H1 (cell line): ENCODE results near the gene VHLL. TPM values are rescaled to one million over a fixed set of nuclear protein-coding genes. Genes with fewer than 3 reads are reported as not detected.

ENCODE experiments used
- CTCF ChIA-PET: fragments of 300-600 bp; sonication (Branson Sonifier 250); formaldehyde crosslinking; loops from one replicate; lab custom pipeline; 2021; ENCODE audit not compliant: partially characterized antibody; lab: Charles Lee
- POLR2A ChIA-PET: fragments of 300-600 bp; sonication (Branson Sonifier 250); formaldehyde crosslinking; loops from one replicate; lab custom pipeline; 2021; ENCODE audit warnings: inconsistent platforms; ENCODE audit not compliant: partially characterized antibody; lab: Charles Lee
- DNase-seq, 2 experiments: peaks; one replicate each; pipeline versions ENCODE4 v3.0.0 to v3.0.0-alpha.2; 2010 to 2022; ENCODE audit warnings: low spot score in 2 of 2, low read depth in 1 of 2, mixed read lengths in 1 of 2
- FAIRE-seq: peaks from 2 replicates; lab custom pipeline; 2011; peaks lifted over from hg19 to GRCh38; lab: Jason Lieb, UNC
- H2AFZ ChIP-seq: 2 replicates; pipeline ENCODE4 v1.8.1; 2012; ENCODE audit warnings: low read length, inconsistent platforms
- H2AK5ac ChIP-seq: 2 replicates; pipeline ENCODE4 v1.6.1; 2013; ENCODE audit warnings: low read depth, low read length
- H2BK120ac ChIP-seq: replicated peaks from 2 replicates; pipeline ENCODE3; 2013; ENCODE audit warnings: low read depth, low read length, inconsistent platforms
- H2BK12ac ChIP-seq: 2 replicates; pipeline ENCODE4 v1.6.1; 2013; ENCODE audit warnings: low read depth, low read length
- H2BK15ac ChIP-seq: 2 replicates; pipeline ENCODE4 v1.6.1; 2013; ENCODE audit warnings: low read length
- H2BK20ac ChIP-seq: 2 replicates; pipeline ENCODE4 v1.6.1; 2013; ENCODE audit warnings: low read length
- H2BK5ac ChIP-seq: 2 replicates; pipeline ENCODE4 v1.6.1; 2013; ENCODE audit warnings: low read depth, low read length
- H3K14ac ChIP-seq: 2 replicates; pipeline ENCODE4 v1.6.1; 2013; ENCODE audit warnings: inconsistent platforms; ENCODE audit not compliant: insufficient read length
- H3K18ac ChIP-seq: 2 replicates; pipeline ENCODE4 v1.6.1; 2013; ENCODE audit warnings: low read length; ENCODE audit errors: extremely low read depth
- H3K23ac ChIP-seq: 2 replicates; pipeline ENCODE4 v1.6.1; 2013; ENCODE audit warnings: inconsistent platforms; ENCODE audit not compliant: insufficient read length
- H3K23me2 ChIP-seq: 2 replicates; pipeline ENCODE4 v1.6.1; 2013; ENCODE audit warnings: low read depth, low read length
- H3K27ac ChIP-seq: 2 replicates; pipeline ENCODE4 v1.6.1; 2011; ENCODE audit warnings: low read depth, low read length, inconsistent platforms
- H3K27me3 ChIP-seq, 4 experiments: replicated peaks in 1 of 4; 1 replicate in 1 of 4; 2 replicates in 3 of 4; pipeline versions ENCODE4 v1.6.1 to v1.8.1; 2011 to 2013; ENCODE audit warnings: low read length in 3 of 4, mild to moderate bottlenecking in 3 of 4, inconsistent platforms in 2 of 4, mixed read lengths in 2 of 4, moderate library complexity in 1 of 4; ENCODE audit not compliant: control insufficient read depth in 3 of 4, insufficient read depth in 3 of 4; ENCODE audit errors: extremely low read depth in 1 of 4
- H3K36me3 ChIP-seq, 4 experiments: 2 replicates each; pipeline versions ENCODE4 v1.6.1 to v1.8.1; 2011 to 2013; ENCODE audit warnings: mild to moderate bottlenecking in 4 of 4, low read length in 3 of 4, moderate library complexity in 2 of 4, control low read depth in 1 of 4, inconsistent platforms in 1 of 4; ENCODE audit not compliant: insufficient read depth in 4 of 4, control insufficient read depth in 2 of 4
- H3K4ac ChIP-seq: replicated peaks from 2 replicates; pipeline ENCODE3; 2013; ENCODE audit warnings: low read length, low read depth, mixed read lengths, inconsistent platforms; ENCODE audit not compliant: insufficient read length
- H3K4me1 ChIP-seq, 4 experiments: replicated peaks in 1 of 4; 1 replicate in 1 of 4; 2 replicates in 3 of 4; pipeline versions ENCODE4 v1.6.1 to v1.8.1; 2011 to 2013; ENCODE audit warnings: low read length in 3 of 4, inconsistent platforms in 2 of 4, mixed read lengths in 1 of 4; ENCODE audit not compliant: insufficient read depth in 4 of 4, control insufficient read depth in 3 of 4
- H3K4me2 ChIP-seq, 2 experiments: 2 replicates each; pipeline versions ENCODE4 v1.6.1 to v1.8.1; 2011 to 2013; ENCODE audit warnings: low read depth in 2 of 2, low read length in 2 of 2, control low read depth in 1 of 2, inconsistent platforms in 1 of 2, mild to moderate bottlenecking in 1 of 2; ENCODE audit not compliant: insufficient read depth in 1 of 2
- H3K4me3 ChIP-seq, 4 experiments: fragments of 200-600, 300-600 bp in 1 of 4; sonication (generic), shearing (Covaris generic), sonication (Bioruptor Twin) in 1 of 4; 2 replicates each; pipeline versions ENCODE4 v1.5.1 to v1.8.1; 2011 to 2016; ENCODE audit warnings: low read length in 4 of 4, low read depth in 3 of 4, control low read depth in 2 of 4, inconsistent platforms in 2 of 4, mild to moderate bottlenecking in 2 of 4, mixed read lengths in 1 of 4, moderate library complexity in 1 of 4; ENCODE audit not compliant: insufficient read depth in 2 of 4; ENCODE audit errors: extremely low read depth in 1 of 4
- H3K56ac ChIP-seq: replicated peaks from 2 replicates; pipeline ENCODE3; 2013; ENCODE audit warnings: low read depth, mild to moderate bottlenecking, mixed read lengths, low read length, inconsistent platforms; ENCODE audit not compliant: insufficient read length
- H3K79me1 ChIP-seq: 2 replicates; pipeline ENCODE4 v1.6.1; 2013; ENCODE audit warnings: low read depth, low read length, control low read depth
- H3K79me2 ChIP-seq, 2 experiments: 2 replicates each; pipeline versions ENCODE4 v1.6.1 to v1.8.1; 2012 to 2013; ENCODE audit warnings: low read length in 2 of 2, mild to moderate bottlenecking in 2 of 2, inconsistent platforms in 1 of 2; ENCODE audit not compliant: insufficient read depth in 2 of 2, control insufficient read depth in 1 of 2
- H3K9ac ChIP-seq, 4 experiments: replicated peaks in 1 of 4; 1 replicate in 1 of 4; 2 replicates in 3 of 4; pipeline versions ENCODE4 v1.6.1 to v1.8.1; 2011 to 2013; ENCODE audit warnings: low read depth in 3 of 4, low read length in 3 of 4, control low read depth in 2 of 4, mild to moderate bottlenecking in 2 of 4, moderate library complexity in 2 of 4, inconsistent platforms in 1 of 4; ENCODE audit errors: extremely low read depth in 1 of 4
- H3K9me3 ChIP-seq, 2 experiments: 2 replicates each; pipeline versions ENCODE4 v1.6.1 to v1.8.1; 2012 to 2013; ENCODE audit warnings: mild to moderate bottlenecking in 2 of 2, moderate library complexity in 2 of 2, control low read depth in 1 of 2, inconsistent platforms in 1 of 2, low read depth in 1 of 2, low read length in 1 of 2, mixed read lengths in 1 of 2; ENCODE audit not compliant: insufficient read depth in 2 of 2
- H4K20me1 ChIP-seq, 2 experiments: replicated peaks in 1 of 2; 2 replicates each; pipeline versions ENCODE3 to v1.8.1; 2011 to 2013; ENCODE audit warnings: inconsistent platforms in 2 of 2, low read length in 2 of 2, mild to moderate bottlenecking in 1 of 2; ENCODE audit not compliant: insufficient read depth in 2 of 2, control insufficient read depth in 1 of 2
- H4K5ac ChIP-seq: 2 replicates; pipeline ENCODE4 v1.6.1; 2013; ENCODE audit warnings: low read length, low read depth, mixed read lengths, inconsistent platforms; ENCODE audit not compliant: insufficient read length
- H4K8ac ChIP-seq: 2 replicates; pipeline ENCODE4 v1.8.0; 2013; ENCODE audit warnings: mild to moderate bottlenecking, moderate library complexity, low read length, inconsistent platforms; ENCODE audit not compliant: insufficient read depth; ENCODE audit errors: extremely low read depth
- H4K91ac ChIP-seq: replicated peaks from 2 replicates; pipeline ENCODE3; 2013; ENCODE audit warnings: low read length, mixed read lengths, inconsistent platforms; ENCODE audit not compliant: insufficient read length
- BRCA1 ChIP-seq: IDR thresholded peaks from 2 replicates; pipeline ENCODE4 v1.6.1; 2012; ENCODE audit warnings: low read depth, low read length, improper control_type of control experiment
- FOSL1 ChIP-seq: IDR thresholded peaks from 2 replicates; pipeline ENCODE4 v1.6.1; 2011; ENCODE audit warnings: mild to moderate bottlenecking, low read depth, low read length, moderate library complexity; ENCODE audit not compliant: insufficient read depth
- HDAC2 ChIP-seq, 2 experiments: fragments of 300-600 bp in 1 of 2; sonication (generic) in 1 of 2; IDR thresholded peaks; 2 replicates each; pipeline ENCODE4 v1.6.1; 2011 to 2012; ENCODE audit warnings: low read depth in 2 of 2, low read length in 2 of 2, mild to moderate bottlenecking in 2 of 2, moderate library complexity in 2 of 2, borderline replicate concordance in 1 of 2, inconsistent platforms in 1 of 2
- SIRT6 ChIP-seq: IDR thresholded peaks from one replicate; pipeline ENCODE4 v1.7.1; 2012; ENCODE audit warnings: low read length, inconsistent platforms
- TAF1 ChIP-seq: IDR thresholded peaks from 2 replicates; pipeline ENCODE4 v1.6.1; 2011; ENCODE audit warnings: mild to moderate bottlenecking, low read depth, low read length
- WGBS, 2 experiments: shearing (Covaris generic) in 1 of 2; methylation state at CpG; one replicate each; pipeline versions ENCODE4 v1.1.6 to v1.1.7; 2013 to 2015; ENCODE audit warnings: low lambda C conversion rate in 2 of 2, mixed read lengths in 2 of 2, inconsistent platforms in 1 of 2, low coverage in 1 of 2, missing lambda C conversion rate in 1 of 2; ENCODE audit not compliant: insufficient replicate concordance in 2 of 2, insufficient coverage in 1 of 2, insufficient read length in 1 of 2; ENCODE audit errors: extremely low coverage in 1 of 2, missing lambda C conversion rate in 1 of 2; 5-methylcytosine and 5-hydroxymethylcytosine counted together
- polyA plus RNA-seq, 7 experiments: library from polyadenylated mRNA; depleted of rRNA in 3 of 7; stranded (reverse) in 5 of 7; unstranded in 2 of 7; fragments of >200 nt in 5 of 7; fragments of 200-250 nt in 2 of 7; gene quantifications; 1 replicate in 5 of 7; 2 replicates in 1 of 7; 4 replicates in 1 of 7; pipeline versions ENCODE4 v1.2.1 to v1.2.3, GENCODE V29; 2011 to 2013; ENCODE audit warnings: missing spikeins in 2 of 7, mixed read lengths in 2 of 7
- total RNA-seq: library from RNA; stranded (reverse); fragmentation: NEBNext Ultra II Directional; extraction: Animal tissue kit (Norgen Biotek cat#: 25700); gene quantifications from 2 replicates; pipeline ENCODE4 v1.2.1, GENCODE V29; 2021
- TF ChIP-seq, protein P1 (sequence below): IDR thresholded peaks from 2 replicates; pipeline ENCODE4 v1.6.1; 2012; ENCODE audit warnings: inconsistent platforms
- TF ChIP-seq, protein P2 (sequence below): IDR thresholded peaks from 2 replicates; pipeline ENCODE4 v1.6.1; 2011; ENCODE audit warnings: low read length, improper control_type of control experiment
- TF ChIP-seq, protein P3 (sequence below): IDR thresholded peaks from 2 replicates; pipeline ENCODE4 v1.6.1; 2011; ENCODE audit warnings: low read depth, mild to moderate bottlenecking, low read length; ENCODE audit not compliant: insufficient read depth

VHLL gene
- total and polyA plus RNA-seq, 2 of the 8 experiments (the other 6 are each of a cell fraction or from before 2014, with no cell fraction given) = not detected

DNA sequence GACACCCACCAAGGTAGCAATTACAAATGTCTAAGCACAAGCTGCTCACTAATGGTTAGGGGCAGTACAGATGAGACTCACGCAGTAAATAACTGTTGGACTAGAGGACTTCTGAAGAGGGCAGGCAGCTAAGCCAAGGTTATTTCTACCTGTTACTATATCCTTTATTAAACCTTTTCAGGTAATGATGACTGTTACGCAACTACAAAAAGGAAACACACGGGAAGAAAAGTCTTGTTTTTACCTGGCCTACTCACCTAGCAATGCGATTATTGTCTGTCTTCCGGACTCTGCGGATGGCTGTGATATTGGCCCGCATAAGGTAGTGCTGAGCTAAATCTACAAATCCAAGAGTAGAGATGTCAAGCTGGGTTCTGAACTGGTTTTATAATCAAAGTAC, 17.8 kb upstream of the VHLL start:
- Histone ChIP-seq H3K36me3 (peaks cover 51 to 95% (median 78%) of the 10 kb centered on the region in 4 experiments), H3K9me3 (no peaks in the 10 kb centered on the region), H4K5ac (no peak overlapping the region), H3K27ac (no peak overlapping the region), H3K23ac (no peak overlapping the region), H2BK120ac (no peak overlapping the region), H3K4me1 (no peaks in the 10 kb centered on the region), H4K8ac (no peak overlapping the region), H2BK12ac (no peak overlapping the region), H3K18ac (no peak overlapping the region), H3K79me2 (no peaks in the 10 kb centered on the region), H3K14ac (no peak overlapping the region), H3K4me3 (no peak overlapping the region), H4K20me1 (peaks cover 0 to 4% of the 10 kb centered on the region in 2 experiments), H3K56ac (no peak overlapping the region), H3K23me2 (no peaks in the 10 kb centered on the region), H3K79me1 (no peaks in the 10 kb centered on the region), H2AK5ac (no peak overlapping the region), H3K4ac (no peak overlapping the region), H2BK15ac (no peak overlapping the region), H3K4me2 (no peak overlapping the region), H2AFZ (no peak overlapping the region), H4K91ac (no peak overlapping the region), H3K9ac (no peak overlapping the region), H2BK20ac (no peak overlapping the region), H2BK5ac (no peak overlapping the region), H3K27me3 (no peaks in the 10 kb centered on the region)
- ChIA-PET CTCF (interaction anchor here (0.6 to 4.0 kb wide), 11 partner anchors 19 to 774 kb away, joined by 3 to 25 read pairs (median 3); partner anchors contain the start of gene SMG5), POLR2A (interaction anchor here (0.9 to 3.9 kb wide), 7 partner anchors 9 to 57 kb away, joined by 3 to 16 read pairs (median 4); no protein-coding TSS in a partner anchor)
- DNase-seq = no peak
- FAIRE-seq = no peak
- WGBS, 2 experiments = 93% methylated on average over 7 of the region's 7 CpGs; no CpG with 5 or more reads in 1 of the 2 experiments
- TF ChIP-seq, protein P1, sequence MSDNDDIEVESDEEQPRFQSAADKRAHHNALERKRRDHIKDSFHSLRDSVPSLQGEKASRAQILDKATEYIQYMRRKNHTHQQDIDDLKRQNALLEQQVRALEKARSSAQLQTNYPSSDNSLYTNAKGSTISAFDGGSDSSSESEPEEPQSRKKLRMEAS = no peak
- TF ChIP-seq BRCA1 = no peak
- TF ChIP-seq, protein P2, sequence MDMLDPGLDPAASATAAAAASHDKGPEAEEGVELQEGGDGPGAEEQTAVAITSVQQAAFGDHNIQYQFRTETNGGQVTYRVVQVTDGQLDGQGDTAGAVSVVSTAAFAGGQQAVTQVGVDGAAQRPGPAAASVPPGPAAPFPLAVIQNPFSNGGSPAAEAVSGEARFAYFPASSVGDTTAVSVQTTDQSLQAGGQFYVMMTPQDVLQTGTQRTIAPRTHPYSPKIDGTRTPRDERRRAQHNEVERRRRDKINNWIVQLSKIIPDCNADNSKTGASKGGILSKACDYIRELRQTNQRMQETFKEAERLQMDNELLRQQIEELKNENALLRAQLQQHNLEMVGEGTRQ = no peak
- no peak for TF ChIP-seq FOSL1
- TF ChIP-seq, protein P3, sequence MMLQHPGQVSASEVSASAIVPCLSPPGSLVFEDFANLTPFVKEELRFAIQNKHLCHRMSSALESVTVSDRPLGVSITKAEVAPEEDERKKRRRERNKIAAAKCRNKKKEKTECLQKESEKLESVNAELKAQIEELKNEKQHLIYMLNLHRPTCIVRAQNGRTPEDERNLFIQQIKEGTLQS = no peak
- no peak for TF ChIP-seq HDAC2 (IDR thresholded peaks at IDR 0.05; ENCODE audit: borderline replicate concordance in 1 of 2, low read depth in 2 of 2, low read length in 2 of 2)
- TF ChIP-seq TAF1 = no peak
- TF ChIP-seq SIRT6 = no peak
